ENCODE data around the gene NPHP4.

The NPHP4 gene

DNA sequence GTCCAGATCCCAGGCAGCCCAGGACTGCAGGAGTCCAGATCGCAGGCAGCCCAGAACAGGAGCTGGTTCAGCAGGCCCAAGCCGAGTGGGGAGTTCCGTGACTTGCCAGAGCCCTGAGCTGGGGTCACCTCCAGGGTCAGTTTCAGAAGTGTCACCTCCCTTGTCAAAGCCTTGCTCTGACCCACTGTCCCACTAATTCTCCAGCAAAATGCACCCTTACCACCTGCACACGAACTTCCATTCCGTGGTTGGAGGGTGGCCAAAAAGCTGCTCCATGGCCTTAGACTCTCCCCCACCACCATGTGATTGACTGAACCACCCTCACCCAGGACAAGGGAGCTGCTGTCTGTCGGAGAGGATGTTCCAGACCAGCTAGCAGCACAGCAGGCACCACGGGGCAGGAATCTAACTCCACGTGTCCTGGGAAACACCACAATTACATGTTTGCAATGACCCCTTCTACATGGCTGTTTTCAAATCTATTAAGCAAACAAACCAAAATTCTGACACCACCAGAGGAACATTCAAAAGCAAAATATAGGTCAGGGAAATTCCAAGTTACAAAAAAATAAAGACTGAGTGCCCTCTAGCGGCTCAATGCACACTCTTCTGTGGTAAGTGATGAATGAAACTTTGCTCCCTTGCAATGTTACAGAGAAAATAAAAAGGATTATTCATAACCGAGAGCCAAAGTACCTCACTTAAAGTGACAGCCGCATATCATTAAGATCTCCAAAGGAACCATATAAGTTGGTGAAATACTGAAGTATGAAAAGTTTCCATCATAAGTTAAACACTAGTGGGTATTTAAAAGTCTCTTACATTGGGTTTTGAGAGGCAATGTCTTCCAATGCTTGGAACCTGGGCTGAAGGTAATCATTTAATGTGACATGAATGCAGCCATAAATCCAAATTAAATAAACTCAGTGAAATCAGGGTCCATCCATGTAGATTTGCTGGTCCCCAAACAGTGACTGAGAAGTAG is 76.3 kb downstream of the NPHP4 start:
- Mint-ChIP-seq H3K4me1 (no peaks in the 10 kb centered on the region), H3K4me3 (no peak overlapping the region), H3K27ac (ENCODE audit: low read depth) (no peak overlapping the region), H3K9me3 (no peaks in the 10 kb centered on the region), H3K36me3 (ENCODE audit: insufficient read depth) (peaks cover 3% of the 10 kb centered on the region), H3K27me3 (no peaks in the 10 kb centered on the region)
- ATAC-seq (replicated peaks; ENCODE audit: extremely low read depth, poor library complexity, severe bottlenecking) (peak; percentile 36), DNase-seq (ENCODE audit: low spot score in 2 of 2) (no peak)

DNA sequence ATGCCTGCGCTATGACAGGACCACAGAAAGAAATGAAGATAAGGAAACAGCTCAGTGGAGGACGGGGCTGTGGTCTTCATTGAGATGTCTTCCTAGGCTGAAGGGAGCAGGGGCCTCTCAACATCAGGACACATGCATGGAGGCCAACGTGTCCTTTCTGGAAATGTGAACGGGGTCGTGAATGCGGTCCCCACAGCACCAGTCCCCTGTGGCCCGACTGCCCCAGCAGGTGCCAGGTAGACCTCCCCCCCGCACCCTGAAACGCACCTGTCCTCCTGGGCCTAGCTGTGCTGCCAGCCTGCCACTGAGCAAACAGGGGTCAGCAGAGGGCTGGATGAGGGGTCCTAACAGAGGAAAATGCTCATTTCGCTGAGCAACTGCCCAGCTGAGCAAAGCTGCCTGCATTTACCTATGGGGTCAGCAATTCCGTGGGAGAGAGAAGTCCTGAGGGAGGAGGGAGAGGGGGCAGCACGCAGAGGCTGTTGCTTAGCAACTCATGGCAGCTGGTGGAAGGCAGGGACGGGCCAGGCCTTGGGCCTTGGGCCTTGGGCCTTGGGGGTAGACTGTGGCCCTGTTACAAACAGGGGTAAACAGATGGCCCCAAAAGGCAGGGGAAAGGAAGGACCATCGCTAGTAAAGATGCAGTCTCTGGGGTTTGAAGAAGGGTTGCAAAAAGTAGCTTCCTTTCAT is 77.4 kb downstream of the NPHP4 start:
- DNase-seq (ENCODE audit: low spot score in 2 of 2) (no peak), ATAC-seq (replicated peaks; ENCODE audit: extremely low read depth, poor library complexity, severe bottlenecking) (no peak)
- H3K36me3 Mint-ChIP-seq (ENCODE audit: insufficient read depth), result peaks cover 4% of the 10 kb centered on the region
- H3K27ac Mint-ChIP-seq (ENCODE audit: low read depth), result no peak overlapping the region
- H3K9me3 Mint-ChIP-seq, result no peaks in the 10 kb centered on the region
- no peaks in the 10 kb centered on the region for H3K27me3 Mint-ChIP-seq
- no peak overlapping the region for H3K4me3 Mint-ChIP-seq
- no peaks in the 10 kb centered on the region for H3K4me1 Mint-ChIP-seq

DNA sequence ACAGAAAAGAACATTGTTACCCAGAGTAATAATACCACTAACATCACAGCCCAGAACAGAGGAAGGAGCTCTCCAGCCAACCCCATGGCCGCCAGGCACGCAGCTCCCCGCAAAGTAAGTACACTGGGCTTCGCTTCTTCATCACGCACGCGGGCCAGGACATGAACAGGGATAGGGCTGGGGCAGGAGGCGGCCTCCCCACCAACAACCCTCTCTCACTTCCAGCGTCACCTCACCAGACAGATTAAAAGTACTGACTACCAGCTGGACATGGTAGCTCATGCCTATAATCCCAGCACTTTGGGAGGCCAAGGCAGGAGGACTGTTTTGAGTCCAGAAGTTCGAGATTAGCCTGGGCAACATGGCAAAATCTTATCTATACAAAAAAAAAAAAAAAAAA is 78.3 kb downstream of the NPHP4 start:
- no peak for ATAC-seq (replicated peaks; ENCODE audit: extremely low read depth, poor library complexity, severe bottlenecking)
- H3K9me3 Mint-ChIP-seq, result no peaks in the 10 kb centered on the region
- no peak overlapping the region for H3K4me3 Mint-ChIP-seq

DNA sequence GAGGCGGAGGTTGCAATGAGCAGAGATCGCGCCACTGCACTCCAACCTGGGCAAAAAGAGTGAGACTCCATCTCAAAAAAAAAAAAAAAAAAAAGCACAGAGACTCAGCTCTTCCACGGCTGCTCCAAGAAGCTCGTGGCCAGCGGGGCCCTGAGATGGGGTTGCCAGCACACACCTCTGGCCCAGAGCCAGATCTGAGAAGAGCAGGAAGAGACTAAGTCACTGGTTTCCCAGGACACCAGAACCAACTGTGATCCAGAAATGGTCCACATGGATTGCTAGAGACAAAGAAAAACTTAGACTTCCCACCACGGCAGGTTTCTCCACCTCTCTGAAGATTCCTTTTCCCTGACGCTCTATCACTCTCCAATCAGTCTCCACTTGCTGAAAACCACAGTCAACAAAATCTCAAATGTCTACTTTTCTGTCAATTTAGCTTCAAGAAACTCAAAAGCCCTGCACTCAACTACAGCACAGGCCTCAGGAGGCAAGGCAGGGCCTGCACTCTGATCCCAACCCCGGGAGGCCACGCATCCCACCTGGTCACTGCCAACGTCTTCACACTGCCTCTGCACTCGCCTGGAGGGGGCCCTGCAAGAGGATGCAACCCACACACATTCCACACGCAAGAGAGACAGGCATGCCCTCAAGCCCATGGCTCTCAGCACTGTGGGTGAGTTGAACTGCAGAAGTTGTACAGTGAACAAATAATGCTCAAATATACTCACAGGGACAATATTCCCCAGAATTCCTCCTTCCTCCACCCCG is 79.0 kb downstream of the NPHP4 start:
- Mint-ChIP-seq H3K27ac (ENCODE audit: low read depth) (no peak overlapping the region), H3K36me3 (ENCODE audit: insufficient read depth) (peaks cover 5% of the 10 kb centered on the region), H3K9me3 (no peaks in the 10 kb centered on the region), H3K4me1 (no peaks in the 10 kb centered on the region), H3K27me3 (no peaks in the 10 kb centered on the region), H3K4me3 (no peak overlapping the region)
- ATAC-seq (replicated peaks; ENCODE audit: extremely low read depth, poor library complexity, severe bottlenecking), result no peak
- DNase-seq (ENCODE audit: low spot score in 2 of 2), result no peak

More for the DNA sequence above, 78.3 kb downstream of the NPHP4 start:
- Mint-ChIP-seq H3K36me3 (ENCODE audit: insufficient read depth) (peaks cover 5% of the 10 kb centered on the region), H3K27me3 (no peaks in the 10 kb centered on the region), H3K27ac (ENCODE audit: low read depth) (no peak overlapping the region), H3K4me1 (no peaks in the 10 kb centered on the region)
- DNase-seq (ENCODE audit: low spot score in 2 of 2), result no peak

DNA sequence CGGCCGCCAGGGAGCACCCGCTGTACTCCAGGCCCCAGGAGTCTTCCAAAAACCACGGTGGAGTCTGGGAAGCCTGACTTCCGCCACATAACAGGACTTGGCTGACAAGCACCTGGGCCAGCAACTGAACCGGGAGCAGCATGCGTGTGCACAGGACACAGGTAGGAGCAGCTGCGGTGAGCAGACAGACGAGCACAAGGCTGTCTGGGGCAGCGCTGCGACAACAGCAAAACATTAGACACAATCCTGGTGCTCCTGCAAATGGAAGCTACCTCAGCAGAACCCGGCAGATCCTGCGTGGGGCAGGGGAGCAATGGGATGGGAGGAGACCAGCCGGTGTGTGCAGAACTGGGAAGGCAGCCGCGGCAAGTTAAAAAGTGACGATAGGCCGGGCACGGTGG is 80.4 kb downstream of the NPHP4 start:
- no peaks in the 10 kb centered on the region for H3K4me1 Mint-ChIP-seq
- H3K36me3 Mint-ChIP-seq (ENCODE audit: insufficient read depth), result peaks cover 5% of the 10 kb centered on the region
- no peaks in the 10 kb centered on the region for H3K9me3 Mint-ChIP-seq
- DNase-seq (ENCODE audit: low spot score in 2 of 2) (no peak), ATAC-seq (replicated peaks; ENCODE audit: extremely low read depth, poor library complexity, severe bottlenecking) (no peak)
- no peak overlapping the region for H3K27ac Mint-ChIP-seq (ENCODE audit: low read depth)
- H3K27me3 Mint-ChIP-seq, result no peaks in the 10 kb centered on the region
- no peak overlapping the region for H3K4me3 Mint-ChIP-seq

DNA sequence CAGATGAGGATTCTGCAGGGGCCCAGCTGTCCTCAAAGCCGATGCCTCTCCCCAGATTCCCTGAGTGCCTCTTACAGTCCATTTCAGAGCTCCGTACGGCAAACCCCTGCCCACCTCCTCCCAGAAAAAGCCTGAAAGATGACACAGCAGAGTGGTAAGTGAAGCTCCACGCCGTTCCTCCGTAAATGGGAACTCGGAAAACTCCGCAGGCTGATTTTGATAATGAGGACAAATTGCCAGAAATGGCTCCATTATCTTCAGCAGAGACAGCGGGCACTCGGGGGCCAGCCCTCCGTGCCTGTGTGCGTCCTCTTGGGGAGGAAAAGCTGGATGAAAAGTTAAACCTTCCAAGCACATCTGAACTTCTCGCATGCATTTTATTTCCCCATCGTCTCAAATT is 81.1 kb downstream of the NPHP4 start:
- no peaks in the 10 kb centered on the region for H3K27me3 Mint-ChIP-seq
- H3K4me1 Mint-ChIP-seq, result no peaks in the 10 kb centered on the region
- no peak for ATAC-seq (replicated peaks; ENCODE audit: extremely low read depth, poor library complexity, severe bottlenecking)
- H3K36me3 Mint-ChIP-seq (ENCODE audit: insufficient read depth), result peaks cover 5% of the 10 kb centered on the region
- no peak for DNase-seq (ENCODE audit: low spot score in 2 of 2)
- no peak overlapping the region for H3K27ac Mint-ChIP-seq (ENCODE audit: low read depth)
- H3K4me3 Mint-ChIP-seq, result no peak overlapping the region
- no peaks in the 10 kb centered on the region for H3K9me3 Mint-ChIP-seq

DNA sequence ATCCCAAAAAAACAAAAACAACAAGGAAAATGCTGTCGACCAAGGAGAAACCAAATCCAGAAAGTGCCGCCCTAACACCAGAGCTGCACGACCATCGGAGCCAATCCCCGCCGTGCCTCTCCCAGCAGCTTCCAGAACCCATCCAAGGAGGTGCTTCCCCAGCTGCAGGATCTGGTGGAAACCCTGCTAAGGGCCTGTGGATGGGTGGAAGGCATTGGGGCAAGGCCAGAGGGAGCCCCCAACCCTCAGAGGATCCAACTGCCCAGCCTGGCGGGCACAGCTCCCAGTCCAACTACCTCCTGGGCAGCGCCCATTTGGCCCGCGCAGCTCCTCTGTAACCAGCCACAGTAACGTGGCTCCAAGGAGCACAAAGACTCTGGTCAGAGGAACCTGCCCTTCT is 81.6 kb downstream of the NPHP4 start:
- Mint-ChIP-seq H3K27ac (ENCODE audit: low read depth) (no peak overlapping the region), H3K4me1 (no peaks in the 10 kb centered on the region), H3K9me3 (no peaks in the 10 kb centered on the region), H3K27me3 (no peaks in the 10 kb centered on the region), H3K4me3 (no peak overlapping the region), H3K36me3 (ENCODE audit: insufficient read depth) (peaks cover 5% of the 10 kb centered on the region)
- ATAC-seq (replicated peaks; ENCODE audit: extremely low read depth, poor library complexity, severe bottlenecking) (no peak), DNase-seq (ENCODE audit: low spot score in 2 of 2) (no peak)

DNA sequence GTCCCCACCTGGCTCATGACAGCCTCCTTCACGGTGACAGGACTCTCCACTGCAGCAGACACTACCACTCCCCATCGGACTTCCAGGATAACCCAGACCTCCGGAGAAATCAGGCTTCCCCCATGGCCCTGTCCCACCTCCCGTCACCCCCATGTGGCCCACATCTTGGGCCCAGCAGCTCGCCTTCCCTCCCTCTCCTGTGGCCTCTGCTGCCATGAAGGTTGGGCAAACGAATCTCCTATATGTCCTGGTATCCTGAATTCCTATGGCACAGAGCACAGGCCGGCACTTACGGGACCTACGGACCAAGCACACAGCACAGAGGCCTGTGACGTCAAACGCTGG is 82.0 kb downstream of the NPHP4 start:
- H3K4me1 Mint-ChIP-seq, result no peaks in the 10 kb centered on the region
- no peak overlapping the region for H3K4me3 Mint-ChIP-seq
- ATAC-seq (replicated peaks; ENCODE audit: extremely low read depth, poor library complexity, severe bottlenecking), result no peak
- no peaks in the 10 kb centered on the region for H3K9me3 Mint-ChIP-seq
- no peaks in the 10 kb centered on the region for H3K27me3 Mint-ChIP-seq
- H3K27ac Mint-ChIP-seq (ENCODE audit: low read depth), result no peak overlapping the region
- DNase-seq (ENCODE audit: low spot score in 2 of 2), result no peak
- H3K36me3 Mint-ChIP-seq (ENCODE audit: insufficient read depth), result peaks cover 5% of the 10 kb centered on the region

DNA sequence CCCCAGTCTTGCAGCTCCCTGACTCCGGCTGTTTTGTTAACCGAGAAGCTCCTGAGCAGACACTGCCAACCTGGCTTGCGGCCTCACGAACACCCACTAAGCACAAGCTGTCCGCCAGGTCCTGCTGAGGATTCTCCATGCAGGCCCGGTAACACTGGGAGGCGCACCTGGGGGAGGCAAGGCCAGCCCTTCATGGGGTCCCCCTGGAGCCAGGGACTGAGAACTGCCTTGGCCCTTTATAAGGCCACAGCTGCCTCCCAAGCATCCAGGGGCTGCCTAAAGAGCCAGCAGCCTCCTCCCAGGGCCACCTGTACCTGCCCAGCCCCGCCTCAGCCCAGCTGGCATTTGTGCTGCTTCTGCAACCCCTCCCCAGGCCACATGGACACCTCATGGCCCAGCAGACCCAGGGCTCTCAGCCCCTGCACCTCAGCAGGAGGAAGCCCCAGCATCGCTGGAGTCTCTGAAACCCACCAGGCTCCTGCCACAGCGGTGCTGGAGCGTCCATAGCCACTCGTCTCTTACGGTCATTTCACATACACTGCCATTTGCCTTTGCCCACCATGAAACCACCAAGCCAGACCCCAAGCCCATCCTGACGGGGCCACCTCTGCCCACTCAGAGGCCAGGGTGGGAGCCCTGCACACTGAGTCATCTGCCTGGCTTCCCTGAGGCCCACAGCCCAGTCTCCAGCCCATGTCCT is 82.5 kb downstream of the NPHP4 start:
- Mint-ChIP-seq H3K36me3 (ENCODE audit: insufficient read depth) (peaks cover 5% of the 10 kb centered on the region), H3K4me1 (no peaks in the 10 kb centered on the region), H3K4me3 (no peak overlapping the region), H3K9me3 (no peaks in the 10 kb centered on the region), H3K27ac (ENCODE audit: low read depth) (no peak overlapping the region), H3K27me3 (no peaks in the 10 kb centered on the region)
- ATAC-seq (replicated peaks; ENCODE audit: extremely low read depth, poor library complexity, severe bottlenecking) (no peak), DNase-seq (ENCODE audit: low spot score in 2 of 2) (no peak)

DNA sequence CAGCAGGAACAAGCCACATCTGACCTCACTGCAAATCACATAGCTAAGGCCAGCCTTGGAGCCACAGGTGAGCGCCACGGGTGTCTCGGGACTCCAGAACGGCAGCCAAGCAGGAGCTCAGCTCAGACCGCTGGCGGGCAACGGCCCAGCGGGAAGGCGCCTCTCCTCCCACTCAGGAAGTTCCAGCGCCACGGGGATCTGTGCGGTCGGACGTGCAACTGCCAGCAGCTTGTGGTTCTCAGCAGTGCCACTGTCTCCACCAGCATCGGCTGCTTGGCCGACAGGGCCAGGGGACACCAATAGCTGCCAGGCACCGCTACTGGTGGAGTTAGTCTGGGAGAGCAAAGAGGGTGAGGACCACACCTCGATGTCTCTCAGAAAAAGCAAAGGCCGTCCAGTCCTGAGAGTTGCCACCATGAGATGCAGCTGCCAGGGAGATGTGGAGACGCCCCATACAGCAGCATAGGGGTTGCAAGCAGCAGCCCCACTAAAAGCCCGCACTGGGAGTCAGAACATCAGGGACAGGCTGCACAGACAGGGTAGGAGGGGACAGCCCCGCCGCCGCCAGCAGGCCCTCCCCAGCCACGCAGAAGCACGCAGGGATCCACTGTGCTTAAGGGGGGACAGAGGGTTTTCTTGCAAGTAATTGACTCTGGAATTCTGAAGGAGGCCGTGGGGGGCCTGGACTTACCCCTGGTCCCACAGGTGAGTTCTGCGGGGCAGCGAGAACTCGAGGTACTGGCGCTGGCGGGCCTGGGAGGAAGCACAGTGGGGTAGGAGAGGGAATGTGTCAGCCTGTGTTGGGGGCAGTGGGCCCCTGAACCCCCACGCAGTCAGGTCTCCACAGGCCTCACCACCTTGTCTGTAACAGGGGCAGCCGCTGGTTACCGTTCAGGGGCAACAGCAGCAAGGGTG is 83.5 kb downstream of the NPHP4 start:
- DNase-seq (ENCODE audit: low spot score in 2 of 2), result no peak
- Mint-ChIP-seq H3K4me1 (no peaks in the 10 kb centered on the region), H3K36me3 (ENCODE audit: insufficient read depth) (peaks cover 12% of the 10 kb centered on the region), H3K4me3 (no peak overlapping the region), H3K9me3 (no peaks in the 10 kb centered on the region), H3K27ac (ENCODE audit: low read depth) (no peak overlapping the region), H3K27me3 (no peaks in the 10 kb centered on the region)
- ATAC-seq (replicated peaks; ENCODE audit: extremely low read depth, poor library complexity, severe bottlenecking), result no peak

DNA sequence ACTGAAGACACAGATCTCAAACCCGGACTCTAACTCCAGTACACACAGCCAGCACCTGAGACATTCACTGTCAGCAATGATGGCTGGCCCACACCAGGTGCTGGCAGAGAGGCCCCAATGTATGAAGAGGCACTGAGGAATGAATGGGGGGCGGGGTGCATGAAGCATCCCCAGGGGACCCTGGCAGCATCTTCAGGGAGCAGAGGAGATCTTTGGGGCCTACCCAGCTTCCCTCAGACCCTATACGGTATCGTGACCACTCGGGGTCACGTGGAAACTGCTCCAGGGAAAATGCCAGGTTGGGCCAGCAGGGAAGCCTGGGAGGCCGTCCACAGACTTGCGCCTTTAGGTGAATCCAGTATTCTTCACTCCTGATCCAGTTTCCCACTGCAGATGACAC is 84.3 kb downstream of the NPHP4 start:
- Mint-ChIP-seq H3K4me1 (no peaks in the 10 kb centered on the region), H3K36me3 (ENCODE audit: insufficient read depth) (peaks cover 13% of the 10 kb centered on the region), H3K27me3 (no peaks in the 10 kb centered on the region), H3K4me3 (no peak overlapping the region), H3K9me3 (no peaks in the 10 kb centered on the region), H3K27ac (ENCODE audit: low read depth) (no peak overlapping the region)
- DNase-seq (ENCODE audit: low spot score in 2 of 2) (no peak), ATAC-seq (replicated peaks; ENCODE audit: extremely low read depth, poor library complexity, severe bottlenecking) (no peak)

Measured in central memory CD8-positive, alpha-beta T cell (primary cell).